ENCODE data around the gene BTBD6. TPM values are rescaled to one million over a fixed set of nuclear protein-coding genes. Genes with fewer than 3 reads are reported as not detected.

Gene BTBD6
- 36.3 TPM for total RNA-seq (ENCODE audit: unreplicated experiment)
- long read RNA-seq: 0 reads

GRCh38 chr14:105248368-105249181 is at the start of gene BTBD6:
BTBD6 (plus strand) TSS chr14:105248533; CDS start chr14:105248712, 179 bp downstream.
- H3K9me3 Mint-ChIP-seq (ENCODE audit: unreplicated experiment): peaks cover 6% of the 10 kb centered on the region
- TF ChIP-seq, protein P1, sequence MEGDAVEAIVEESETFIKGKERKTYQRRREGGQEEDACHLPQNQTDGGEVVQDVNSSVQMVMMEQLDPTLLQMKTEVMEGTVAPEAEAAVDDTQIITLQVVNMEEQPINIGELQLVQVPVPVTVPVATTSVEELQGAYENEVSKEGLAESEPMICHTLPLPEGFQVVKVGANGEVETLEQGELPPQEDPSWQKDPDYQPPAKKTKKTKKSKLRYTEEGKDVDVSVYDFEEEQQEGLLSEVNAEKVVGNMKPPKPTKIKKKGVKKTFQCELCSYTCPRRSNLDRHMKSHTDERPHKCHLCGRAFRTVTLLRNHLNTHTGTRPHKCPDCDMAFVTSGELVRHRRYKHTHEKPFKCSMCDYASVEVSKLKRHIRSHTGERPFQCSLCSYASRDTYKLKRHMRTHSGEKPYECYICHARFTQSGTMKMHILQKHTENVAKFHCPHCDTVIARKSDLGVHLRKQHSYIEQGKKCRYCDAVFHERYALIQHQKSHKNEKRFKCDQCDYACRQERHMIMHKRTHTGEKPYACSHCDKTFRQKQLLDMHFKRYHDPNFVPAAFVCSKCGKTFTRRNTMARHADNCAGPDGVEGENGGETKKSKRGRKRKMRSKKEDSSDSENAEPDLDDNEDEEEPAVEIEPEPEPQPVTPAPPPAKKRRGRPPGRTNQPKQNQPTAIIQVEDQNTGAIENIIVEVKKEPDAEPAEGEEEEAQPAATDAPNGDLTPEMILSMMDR (IDR thresholded peaks at IDR 0.05; ENCODE audit: partially characterized antibody, unreplicated experiment): no peak
- peaks cover 8% of the 10 kb centered on the region for H3K27me3 Mint-ChIP-seq (ENCODE audit: unreplicated experiment)
- H3K4me1 Mint-ChIP-seq (ENCODE audit: low read depth, unreplicated experiment): peaks cover 8% of the 10 kb centered on the region
- peak; percentile 89 for DNase-seq
- H3K4me3 Mint-ChIP-seq (ENCODE audit: unreplicated experiment): peak within 1 kb of the TSS; percentile 83
- no peak within 1 kb of the TSS for H3K27ac Mint-ChIP-seq (ENCODE audit: unreplicated experiment)
- H3K36me3 Mint-ChIP-seq (ENCODE audit: unreplicated experiment): no peaks in the 10 kb centered on the region

DNA sequence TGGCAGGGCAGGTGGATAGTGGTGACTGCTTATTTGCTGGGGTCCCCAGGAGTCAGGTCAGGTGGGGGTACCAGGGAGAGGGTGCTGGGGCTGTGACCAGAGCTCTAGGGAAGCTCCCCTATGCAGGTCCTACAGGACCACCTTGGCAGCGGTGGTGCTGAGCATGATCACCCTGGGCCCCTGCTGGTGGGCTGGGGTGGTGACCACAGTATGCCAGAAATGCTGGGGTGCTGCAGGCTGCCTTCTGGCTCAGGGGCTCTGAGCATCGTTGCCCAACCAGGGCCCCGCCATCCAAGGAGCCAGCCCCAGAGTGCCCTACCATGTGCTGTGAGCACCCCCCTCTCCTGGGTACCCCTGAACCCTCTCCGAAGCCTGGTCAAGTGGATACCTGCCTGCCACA is 49.7 kb upstream of the BTBD6 start:
- TF ChIP-seq, protein P1 (IDR thresholded peaks at IDR 0.05; ENCODE audit: partially characterized antibody, unreplicated experiment): peak; percentile 36

GRCh38 chr14:105199093-105199492 is 49.2 kb upstream of the BTBD6 start:
- TF ChIP-seq, protein P1 (IDR thresholded peaks at IDR 0.05; ENCODE audit: partially characterized antibody, unreplicated experiment): no peak
- H3K4me3 Mint-ChIP-seq (ENCODE audit: unreplicated experiment): no peak overlapping the region
- H3K4me1 Mint-ChIP-seq (ENCODE audit: low read depth, unreplicated experiment): peaks cover 3% of the 10 kb centered on the region
- peaks cover 10% of the 10 kb centered on the region for H3K9me3 Mint-ChIP-seq (ENCODE audit: unreplicated experiment)
- H3K36me3 Mint-ChIP-seq (ENCODE audit: unreplicated experiment): no peaks in the 10 kb centered on the region
- H3K27ac Mint-ChIP-seq (ENCODE audit: unreplicated experiment): no peak overlapping the region
- peaks cover 26% of the 10 kb centered on the region for H3K27me3 Mint-ChIP-seq (ENCODE audit: unreplicated experiment)
- no peak for DNase-seq

More for the DNA sequence above, 49.7 kb upstream of the BTBD6 start:
- Mint-ChIP-seq H3K36me3 (ENCODE audit: unreplicated experiment) (no peaks in the 10 kb centered on the region), H3K27ac (ENCODE audit: unreplicated experiment) (no peak overlapping the region), H3K4me1 (ENCODE audit: low read depth, unreplicated experiment) (peaks cover 3% of the 10 kb centered on the region), H3K27me3 (ENCODE audit: unreplicated experiment) (peaks cover 28% of the 10 kb centered on the region), H3K9me3 (ENCODE audit: unreplicated experiment) (peaks cover 10% of the 10 kb centered on the region), H3K4me3 (ENCODE audit: unreplicated experiment) (no peak overlapping the region)
- DNase-seq: no peak

GRCh38 chr14:105200074-105200473 is 48.3 kb upstream of the BTBD6 start:
- Mint-ChIP-seq H3K4me1 (ENCODE audit: low read depth, unreplicated experiment) (peaks cover 1% of the 10 kb centered on the region), H3K27me3 (ENCODE audit: unreplicated experiment) (peaks cover 25% of the 10 kb centered on the region), H3K27ac (ENCODE audit: unreplicated experiment) (no peak overlapping the region), H3K4me3 (ENCODE audit: unreplicated experiment) (no peak overlapping the region), H3K9me3 (ENCODE audit: unreplicated experiment) (peaks cover 10% of the 10 kb centered on the region), H3K36me3 (ENCODE audit: unreplicated experiment) (no peaks in the 10 kb centered on the region)
- no peak for DNase-seq
- TF ChIP-seq, protein P1 (IDR thresholded peaks at IDR 0.05; ENCODE audit: partially characterized antibody, unreplicated experiment): no peak

DNA sequence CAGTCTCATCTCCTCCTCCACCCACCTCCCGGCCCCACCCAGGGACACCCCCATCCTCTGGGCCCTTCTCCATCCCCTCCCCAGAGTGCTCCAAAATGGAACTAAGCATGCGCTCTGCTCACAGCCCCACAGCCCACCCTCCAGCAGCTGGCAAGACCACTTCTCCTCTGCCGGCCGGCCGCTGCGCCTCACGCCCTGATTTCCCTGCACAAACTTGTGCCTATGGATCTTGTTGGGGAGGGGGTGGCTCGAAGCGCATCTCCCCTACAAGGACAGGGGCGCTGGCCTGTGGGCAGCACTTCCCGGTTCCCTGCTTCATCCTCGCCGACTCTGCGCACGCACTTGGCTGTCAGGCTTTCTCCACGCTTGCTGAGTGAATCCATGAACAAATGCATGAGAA is 47.7 kb upstream of the BTBD6 start:
- Mint-ChIP-seq H3K27ac (ENCODE audit: unreplicated experiment) (peak overlapping the region; percentile 55), H3K36me3 (ENCODE audit: unreplicated experiment) (no peaks in the 10 kb centered on the region), H3K4me3 (ENCODE audit: unreplicated experiment) (no peak overlapping the region), H3K4me1 (ENCODE audit: low read depth, unreplicated experiment) (peaks cover under 1% of the 10 kb centered on the region), H3K27me3 (ENCODE audit: unreplicated experiment) (peaks cover 22% of the 10 kb centered on the region), H3K9me3 (ENCODE audit: unreplicated experiment) (peaks cover 10% of the 10 kb centered on the region)
- DNase-seq: no peak
- TF ChIP-seq, protein P1 (IDR thresholded peaks at IDR 0.05; ENCODE audit: partially characterized antibody, unreplicated experiment): no peak
